NCI-H1417 treated with DMSO at 0.1 percent for 48 hours (cell line): Measurements from ENCODE around the gene NUMB.
"Not testable (repeated sequence)": the region's sequence is repeated elsewhere in the genome, so short reads cannot be mapped to it uniquely, and the experiment has no call there.

Source experiments
- DNase-seq: peaks from one replicate; lab custom pipeline; 2025; lab: John Stamatoyannopoulos, UW

The NUMB gene

DNA sequence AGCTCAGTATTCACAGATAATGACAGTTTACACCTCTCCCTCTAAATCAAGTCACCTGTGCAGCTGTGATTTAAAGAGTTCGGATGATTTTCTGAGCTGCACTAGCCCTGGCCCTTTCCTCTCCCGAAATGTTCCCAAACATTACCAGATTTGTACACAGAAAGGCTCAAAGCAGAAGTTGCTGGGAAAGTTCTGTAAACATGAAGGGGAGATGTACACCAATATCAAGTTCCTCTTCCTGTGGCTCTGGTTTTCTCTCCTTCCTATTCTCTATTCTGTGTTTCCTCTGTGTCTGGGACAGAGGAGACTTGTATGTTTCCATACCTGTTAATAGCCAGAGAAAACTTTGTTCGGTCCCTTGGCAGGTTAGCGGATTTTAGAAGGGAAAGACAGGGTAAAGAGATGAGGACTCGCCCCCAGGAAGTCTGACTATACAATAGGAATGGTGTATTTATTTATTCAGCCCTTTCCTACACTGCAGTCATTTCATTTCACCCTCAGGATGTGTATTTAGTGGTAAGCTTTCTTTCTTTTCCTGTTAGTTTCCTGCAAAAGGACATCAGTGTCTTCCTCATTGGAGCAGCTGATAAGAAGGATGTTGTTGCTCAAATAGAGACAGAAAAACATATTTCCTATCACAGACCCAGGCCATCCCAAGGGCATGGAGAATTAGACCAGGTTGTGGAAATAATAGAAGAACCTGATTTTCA is 7.6 kb upstream of the NUMB start:
- DNase-seq, result no peak

DNA sequence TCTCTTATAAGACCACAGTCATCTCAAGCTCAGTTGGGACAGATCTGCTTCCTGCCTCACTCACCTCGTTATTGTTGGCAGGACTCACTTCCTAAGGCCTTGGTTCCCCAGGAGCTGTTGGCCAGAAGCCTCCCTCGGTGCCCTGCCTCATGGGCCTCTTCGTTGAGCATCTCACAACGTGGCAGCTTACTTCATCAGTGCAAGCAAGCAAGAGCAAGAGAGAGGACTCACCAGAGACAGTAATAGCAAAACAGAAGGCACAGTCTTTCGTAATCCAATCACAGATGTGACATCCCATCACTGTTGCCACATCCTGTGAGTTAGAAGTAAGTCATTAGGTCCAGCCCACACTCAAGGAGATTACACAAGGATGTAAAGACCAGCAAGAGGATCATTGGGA is 5.1 kb upstream of the NUMB start:
- no peak for DNase-seq

GRCh38 chr14:73462815-73463214 is 4.5 kb upstream of the NUMB start:
- no peak for DNase-seq

GRCh38 chr14:73462048-73462715 is 3.8 kb upstream of the NUMB start:
- DNase-seq, result no peak

DNA sequence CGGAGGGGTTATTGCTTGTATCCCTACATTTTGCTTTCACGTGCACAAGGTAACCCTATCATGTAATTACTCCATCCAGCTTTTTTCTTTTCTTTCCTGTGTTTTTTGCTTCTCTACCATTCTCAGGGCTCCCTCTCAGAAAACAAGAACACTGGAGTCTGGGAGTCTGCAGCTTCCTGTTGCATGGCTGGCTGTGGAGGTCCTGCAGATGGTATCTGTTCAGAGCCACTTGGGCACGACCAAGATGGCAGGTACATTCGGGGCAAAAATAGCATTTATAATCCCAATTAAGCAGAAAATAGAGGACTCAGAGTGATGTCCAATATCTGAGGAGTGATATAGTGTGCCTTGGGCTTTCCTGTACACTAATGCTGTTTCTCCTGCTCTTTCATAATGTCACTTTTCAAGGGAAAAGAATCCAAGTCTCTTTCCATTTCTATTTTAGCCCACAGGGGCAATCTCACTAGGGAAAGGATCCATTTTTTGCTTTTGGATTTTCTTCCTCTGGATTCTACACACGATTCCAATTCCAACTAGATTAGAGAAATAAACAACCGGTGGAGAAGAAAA is 3.2 kb upstream of the NUMB start:
- DNase-seq, result no peak

DNA sequence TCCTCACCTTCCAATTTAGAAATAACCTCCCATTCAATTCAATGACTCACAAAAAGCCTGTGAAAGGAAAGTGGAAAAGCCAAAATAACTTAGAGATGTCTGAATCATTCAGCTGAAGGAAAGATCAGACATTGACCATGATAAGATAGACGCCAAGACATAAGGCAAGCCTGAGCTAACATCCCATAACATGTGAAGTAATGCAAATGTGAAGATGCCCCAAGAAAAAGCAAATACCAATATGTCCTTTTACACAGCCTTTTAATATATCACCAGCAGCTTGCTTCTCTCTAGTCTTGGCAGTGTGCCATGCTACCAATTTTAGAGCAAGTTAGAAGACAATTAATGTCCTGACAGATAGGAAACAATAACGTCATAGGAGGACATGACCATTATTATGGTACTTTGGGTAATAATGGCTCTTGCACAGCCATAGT is 2.4 kb upstream of the NUMB start:
- no peak for DNase-seq

- no peak for DNase-seq
These were observed 1.6 kb upstream of the NUMB start for GRCh38 chr14:73459959-73460358.

DNA sequence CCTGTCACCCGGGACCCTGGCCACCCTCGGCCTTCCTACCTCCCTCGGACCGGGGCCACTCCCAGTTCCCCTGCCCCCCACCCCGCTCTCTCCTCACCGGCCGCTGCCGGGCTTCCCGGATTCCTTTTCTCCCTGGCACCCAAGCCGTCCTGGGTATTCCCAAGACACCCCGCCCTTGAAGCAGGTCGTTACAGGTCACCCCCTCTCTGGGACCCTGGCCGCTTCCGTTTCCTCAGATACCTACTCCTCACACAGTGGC is 493 bp downstream of the NUMB start:
- no peak for DNase-seq

- no peak for DNase-seq
These were observed 1.1 kb downstream of the NUMB start for GRCh38 chr14:73457041-73457923.

DNA sequence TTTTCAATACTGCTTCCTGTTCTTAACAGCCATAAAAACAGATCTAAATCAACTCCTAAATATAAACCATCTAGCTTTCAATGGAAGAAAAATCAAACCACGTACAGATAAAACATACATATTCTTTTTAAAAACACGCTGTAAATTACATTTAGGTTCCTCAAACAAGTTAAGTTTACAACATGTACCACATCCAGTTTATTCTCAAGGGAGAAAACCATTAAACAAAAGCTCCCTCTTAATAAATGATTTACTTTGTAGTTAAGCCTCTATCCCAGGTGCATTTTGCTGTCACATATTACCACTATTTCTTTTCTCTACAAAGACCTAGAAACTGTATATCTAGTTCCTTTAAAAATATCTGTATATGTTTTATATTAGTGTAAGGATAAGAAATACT is 3.1 kb downstream of the NUMB start:
- no peak for DNase-seq

GRCh38 chr14:73452341-73453186 is 5.8 kb downstream of the NUMB start:
- no peak for DNase-seq

- no peak for DNase-seq
These were observed 14.6 kb downstream of the NUMB start for GRCh38 chr14:73443758-73444157.

- DNase-seq, result no peak
These were observed 17.1 kb downstream of the NUMB start for GRCh38 chr14:73441286-73441685.

- DNase-seq, result no peak
These were observed 19.4 kb downstream of the NUMB start for GRCh38 chr14:73438993-73439392.

- no peak for DNase-seq
These were observed 21.1 kb downstream of the NUMB start for GRCh38 chr14:73437206-73437605.

DNA sequence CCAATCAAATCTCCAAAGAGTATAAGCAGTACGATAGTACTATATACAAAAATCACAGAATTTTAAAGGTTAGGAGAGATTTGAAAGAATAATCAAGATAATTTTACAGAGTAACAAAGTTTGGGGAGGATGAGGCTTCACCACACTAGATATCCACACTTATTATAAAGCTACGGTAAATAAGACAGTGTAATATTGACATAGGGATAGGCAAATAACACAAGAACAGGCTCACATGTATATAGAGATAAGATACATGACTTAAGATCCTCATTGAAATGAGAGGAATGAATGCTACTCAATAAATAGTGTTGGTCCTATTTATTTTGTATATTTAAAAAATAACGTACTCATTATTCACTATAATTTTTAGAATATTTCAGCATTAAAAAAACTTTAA is 26.2 kb downstream of the NUMB start:
- DNase-seq, result no peak

- no peak for DNase-seq
These were observed 30.0 kb downstream of the NUMB start for GRCh38 chr14:73428353-73428824.

- DNase-seq, result no peak
These were observed 30.7 kb downstream of the NUMB start for GRCh38 chr14:73427516-73428264.

DNA sequence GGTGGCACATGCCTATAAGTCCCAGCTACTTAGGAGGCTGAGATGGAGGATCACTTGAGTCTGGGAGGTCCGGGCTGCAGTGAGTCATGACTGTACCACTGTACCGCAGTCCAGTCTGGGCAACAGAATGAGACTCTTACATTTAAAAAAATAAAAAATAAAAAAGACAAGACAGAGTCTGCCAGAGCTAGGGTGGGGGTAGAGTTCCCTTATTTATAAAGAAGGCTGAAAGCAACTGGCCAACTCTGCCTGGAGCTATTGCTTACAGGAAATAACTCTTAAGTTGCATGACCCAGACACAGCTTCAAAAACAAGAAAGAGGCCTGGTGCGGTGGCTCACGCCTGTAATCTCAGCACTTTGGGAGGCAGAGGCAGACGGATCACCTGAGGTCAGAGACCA is 31.5 kb downstream of the NUMB start:
- DNase-seq, result no peak

DNA sequence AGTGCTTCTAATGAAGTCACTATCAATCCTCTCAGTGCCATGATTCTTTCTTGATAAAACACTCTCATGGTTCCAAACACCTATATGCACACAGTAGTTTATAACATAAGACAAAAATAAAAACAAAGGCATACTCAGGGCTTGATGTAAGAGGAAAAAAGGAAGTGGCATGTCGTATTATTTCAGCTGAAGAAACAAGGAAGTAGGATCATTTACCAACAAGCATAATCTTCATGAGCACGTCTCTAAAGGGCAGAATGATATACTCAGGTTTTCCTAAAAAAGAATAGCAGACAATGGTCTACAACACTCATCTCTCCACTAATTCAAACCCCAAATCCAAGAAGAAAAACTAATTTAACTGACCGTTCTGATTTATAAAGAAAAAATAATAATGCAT is 33.9 kb downstream of the NUMB start:
- no peak for DNase-seq

- DNase-seq, result not testable (repeated sequence)
These were observed 35.3 kb downstream of the NUMB start for GRCh38 chr14:73423092-73423491.
